ENCODE results near the gene SCARB2. TPM values are rescaled to one million over a fixed set of nuclear protein-coding genes. Genes with fewer than 3 reads are reported as not detected.

The SCARB2 gene
- total and polyA plus RNA-seq, 8 donors = 212 to 266 (median 229) TPM

DNA sequence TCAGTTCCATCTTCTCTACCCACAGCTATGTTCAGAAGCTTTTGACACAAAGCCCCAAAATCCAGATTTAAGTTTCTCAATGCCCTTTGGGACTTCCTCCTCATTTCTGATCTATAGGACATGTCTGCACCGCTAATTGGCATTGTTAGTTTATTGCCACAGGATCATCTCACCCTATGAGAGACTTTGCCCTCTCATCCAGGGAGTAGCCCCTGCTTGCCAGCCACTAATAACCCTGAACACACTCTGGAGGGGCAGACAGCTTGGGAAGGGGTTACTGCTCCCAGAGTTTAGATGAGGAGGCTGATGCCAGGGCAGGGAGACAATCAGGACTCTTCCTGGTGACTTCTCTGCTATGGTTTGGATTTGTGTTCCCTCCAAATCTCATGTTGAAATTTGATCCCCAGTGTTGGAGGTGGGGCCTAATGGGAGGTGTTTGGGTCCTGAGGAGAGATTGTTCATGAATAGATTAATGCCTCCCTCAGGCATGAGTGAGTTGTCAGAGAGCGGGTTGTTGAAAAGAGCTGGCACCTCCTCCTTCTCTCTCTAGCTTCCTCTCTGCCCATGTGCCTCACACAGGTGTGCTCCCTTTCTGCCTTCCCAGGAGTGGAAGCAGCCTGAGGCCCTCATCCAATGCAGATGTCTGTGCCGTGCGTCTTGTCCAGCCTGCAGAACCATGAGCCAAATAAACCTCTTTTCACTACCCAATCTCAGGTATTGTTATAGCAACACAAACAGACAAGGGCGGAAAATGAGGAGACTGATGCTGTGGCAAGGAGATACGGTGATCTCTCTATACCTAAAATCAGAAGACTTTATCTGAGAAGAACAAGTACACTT lies 3.6 kb upstream of the SCARB2 start:
- H3K27ac ChIP-seq = peak overlapping the region in 1 of 2 donors; percentile 84
- ATAC-seq = no peak
- no peak for DNase-seq
- no peak overlapping the region for H3K4me3 ChIP-seq
- no peaks in the 10 kb centered on the region for H3K36me3 ChIP-seq
- peaks cover 27 to 63% of the 10 kb centered on the region in 2 donors for H3K4me1 ChIP-seq
- intact Hi-C loops (cut with DNase I) = no loop called here
- H3K27me3 ChIP-seq = no peaks in the 10 kb centered on the region
- no peak for TF ChIP-seq CTCF (IDR thresholded peaks at IDR 0.05)
- H3K9me3 ChIP-seq = no peaks in the 10 kb centered on the region

DNA sequence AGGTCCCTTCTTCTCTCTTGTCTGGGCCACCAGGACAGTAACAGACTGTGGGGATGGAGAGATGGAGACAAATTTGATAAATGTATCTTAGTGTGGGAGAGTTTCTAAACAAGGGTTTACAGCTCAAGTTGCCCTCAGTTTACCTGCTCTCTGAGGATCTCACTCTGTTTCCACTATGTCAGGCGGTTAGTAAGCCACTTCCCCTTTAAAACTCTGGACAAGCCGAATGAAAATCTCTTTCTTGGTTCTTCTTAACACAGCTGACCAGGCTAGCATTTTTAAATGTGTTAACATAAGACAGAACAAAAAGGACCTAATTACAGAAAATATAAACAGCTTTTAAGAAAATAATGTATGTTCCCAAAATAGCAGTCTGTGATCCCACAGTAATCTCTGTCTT lies 2.9 kb upstream of the SCARB2 start:
- no peak for ATAC-seq
- intact Hi-C loops (cut with DNase I) = no loop called here
- H3K36me3 ChIP-seq = no peaks in the 10 kb centered on the region
- peak overlapping the region in 1 of 2 donors; percentile 84 for H3K27ac ChIP-seq
- DNase-seq = no peak
- TF ChIP-seq CTCF (IDR thresholded peaks at IDR 0.05) = no peak
- H3K27me3 ChIP-seq = no peaks in the 10 kb centered on the region
- no peaks in the 10 kb centered on the region for H3K9me3 ChIP-seq
- no peak overlapping the region for H3K4me3 ChIP-seq
- H3K4me1 ChIP-seq = peaks cover 29 to 70% of the 10 kb centered on the region in 2 donors

DNA sequence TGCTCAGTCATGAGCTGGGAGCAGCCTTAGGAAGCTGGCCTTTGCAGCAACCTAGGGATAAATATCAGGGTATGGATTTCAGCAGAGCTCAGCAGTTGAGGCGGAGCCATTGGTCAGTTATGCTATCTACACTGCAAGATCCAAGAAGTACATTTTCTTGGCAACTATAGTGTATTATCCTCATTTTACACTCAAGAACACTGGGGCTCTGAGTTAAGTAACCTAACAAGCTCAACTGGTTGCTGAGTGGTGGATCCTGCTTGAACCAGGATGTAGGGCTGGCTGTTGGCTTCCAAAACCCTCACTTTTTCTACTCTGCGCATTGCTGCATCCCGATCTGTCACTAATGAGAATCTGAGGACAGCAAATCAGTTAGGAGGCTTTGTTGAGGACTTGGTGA lies 1.5 kb upstream of the SCARB2 start:
- Histone ChIP-seq H3K27me3 (no peaks in the 10 kb centered on the region), H3K9me3 (no peaks in the 10 kb centered on the region), H3K36me3 (no peaks in the 10 kb centered on the region), H3K4me3 (no peak overlapping the region), H3K27ac (peak overlapping the region; percentile 96 to 99), H3K4me1 (peaks cover 36 to 85% of the 10 kb centered on the region in 2 donors)
- intact Hi-C loops (cut with DNase I) = no loop called here
- DNase-seq (peak in 1 of 4 donors; percentile 54), ATAC-seq (peak; percentile 0)
- TF ChIP-seq CTCF (IDR thresholded peaks at IDR 0.05) = no peak

GRCh38 chr4:76214177-76214675 lies 602 bp upstream of the SCARB2 start:
- no peaks in the 10 kb centered on the region for H3K27me3 ChIP-seq
- no peaks in the 10 kb centered on the region for H3K36me3 ChIP-seq
- intact Hi-C loops (cut with DNase I) = no loop called here
- DNase-seq = peak in 1 of 4 donors; percentile 51
- peak overlapping the region; percentile 74 to 87 for H3K4me3 ChIP-seq
- H3K9me3 ChIP-seq = no peaks in the 10 kb centered on the region
- TF ChIP-seq CTCF (IDR thresholded peaks at IDR 0.05) = no peak
- ATAC-seq = peak; percentile 39
- peak overlapping the region; percentile 96 to 99 for H3K27ac ChIP-seq
- peaks cover 37 to 85% of the 10 kb centered on the region in 2 donors for H3K4me1 ChIP-seq

- H3K36me3 ChIP-seq = no peaks in the 10 kb centered on the region
- peak overlapping the region; percentile 96 to 99 for H3K27ac ChIP-seq
- H3K4me3 ChIP-seq = peak overlapping the region; percentile 74 to 87
- intact Hi-C loops (cut with DNase I) = no loop called here
- H3K4me1 ChIP-seq = peaks cover 40 to 85% of the 10 kb centered on the region in 2 donors
- DNase-seq = no peak
- TF ChIP-seq CTCF (IDR thresholded peaks at IDR 0.05) = no peak
- no peaks in the 10 kb centered on the region for H3K9me3 ChIP-seq
- H3K27me3 ChIP-seq = no peaks in the 10 kb centered on the region
- ATAC-seq = peak; percentile 14
Observed at GRCh38 chr4:76212851-76213414, 691 bp downstream of the SCARB2 start.
